SU-DHL-6 (cell line): ENCODE results near the gene PCDHB13.

Experiments used
- EZH2phosphoT487 ChIP-seq: fragments of 200-600 bp; sonication (generic), shearing (Covaris generic); conservative IDR thresholded peaks from 2 replicates; pipeline ENCODE4 v1.6.1; 2018; ENCODE audit warnings: mild to moderate bottlenecking, antibody characterized with exemption, low read length, moderate library complexity, mixed read lengths
- TF ChIP-seq, protein P1 (sequence below): fragments of 200-600 bp; sonication (generic); IDR thresholded peaks from one replicate; pipeline ENCODE4 v1.5.1; 2017; ENCODE audit warnings: antibody characterized with exemption, mild to moderate bottlenecking, low read length, moderate library complexity; ENCODE audit not compliant: insufficient read depth, poor library complexity, severe bottlenecking

DNA sequence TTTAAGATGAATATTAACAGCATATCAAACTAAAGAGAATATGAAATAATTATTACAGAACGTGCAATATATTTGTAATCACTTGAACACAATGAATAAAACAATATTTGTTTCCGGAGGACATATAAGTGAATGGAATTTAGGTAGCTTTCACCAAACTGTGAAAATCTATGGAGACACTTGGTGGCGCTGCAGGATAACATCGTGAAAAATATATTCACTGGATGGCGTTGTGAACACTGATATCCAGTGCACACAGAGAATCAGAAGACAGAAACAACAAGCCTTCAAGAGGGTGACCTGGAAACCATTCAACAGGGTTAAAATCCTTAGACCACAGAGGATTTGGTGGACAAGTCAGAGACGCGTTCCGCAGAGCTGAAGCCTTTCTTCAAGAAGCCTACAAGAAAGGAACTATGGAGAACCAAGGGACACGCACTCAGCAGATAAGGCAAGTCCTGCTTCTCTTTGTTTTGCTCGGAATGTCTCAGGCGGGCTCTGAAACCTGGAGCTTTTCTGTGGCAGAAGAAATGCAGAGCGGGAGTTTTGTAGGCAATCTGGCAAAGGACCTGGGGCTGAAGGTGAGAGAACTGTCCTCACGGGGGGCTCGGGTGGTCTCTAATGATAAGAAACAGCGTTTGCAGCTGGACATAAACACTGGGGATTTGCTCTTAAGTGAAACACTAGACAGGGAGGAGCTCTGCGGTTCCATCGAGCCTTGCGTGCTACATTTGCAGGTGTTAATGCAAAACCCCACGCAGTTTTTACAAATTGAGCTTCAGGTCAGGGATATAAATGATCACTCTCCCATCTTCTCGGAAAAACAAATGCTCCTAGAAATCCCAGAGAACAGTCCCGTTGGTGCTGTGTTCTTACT is 14.1 kb upstream of the PCDHB13 start, which contains the start of gene PCDHB11:
- TF ChIP-seq, protein P1, sequence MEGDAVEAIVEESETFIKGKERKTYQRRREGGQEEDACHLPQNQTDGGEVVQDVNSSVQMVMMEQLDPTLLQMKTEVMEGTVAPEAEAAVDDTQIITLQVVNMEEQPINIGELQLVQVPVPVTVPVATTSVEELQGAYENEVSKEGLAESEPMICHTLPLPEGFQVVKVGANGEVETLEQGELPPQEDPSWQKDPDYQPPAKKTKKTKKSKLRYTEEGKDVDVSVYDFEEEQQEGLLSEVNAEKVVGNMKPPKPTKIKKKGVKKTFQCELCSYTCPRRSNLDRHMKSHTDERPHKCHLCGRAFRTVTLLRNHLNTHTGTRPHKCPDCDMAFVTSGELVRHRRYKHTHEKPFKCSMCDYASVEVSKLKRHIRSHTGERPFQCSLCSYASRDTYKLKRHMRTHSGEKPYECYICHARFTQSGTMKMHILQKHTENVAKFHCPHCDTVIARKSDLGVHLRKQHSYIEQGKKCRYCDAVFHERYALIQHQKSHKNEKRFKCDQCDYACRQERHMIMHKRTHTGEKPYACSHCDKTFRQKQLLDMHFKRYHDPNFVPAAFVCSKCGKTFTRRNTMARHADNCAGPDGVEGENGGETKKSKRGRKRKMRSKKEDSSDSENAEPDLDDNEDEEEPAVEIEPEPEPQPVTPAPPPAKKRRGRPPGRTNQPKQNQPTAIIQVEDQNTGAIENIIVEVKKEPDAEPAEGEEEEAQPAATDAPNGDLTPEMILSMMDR: no peak
- TF ChIP-seq EZH2phosphoT487: no peak
